GM19328 (cell line): ENCODE results near the gene NDOR1.

Experiments
- ATAC-seq: cut with Tn5 transposase; IDR thresholded peaks from one replicate; pipeline ENCODE4 v1.9.1; 2021; ENCODE audit warnings: mild to moderate bottlenecking, moderate library complexity; ENCODE audit not compliant: unreplicated experiment

Gene NDOR1

DNA sequence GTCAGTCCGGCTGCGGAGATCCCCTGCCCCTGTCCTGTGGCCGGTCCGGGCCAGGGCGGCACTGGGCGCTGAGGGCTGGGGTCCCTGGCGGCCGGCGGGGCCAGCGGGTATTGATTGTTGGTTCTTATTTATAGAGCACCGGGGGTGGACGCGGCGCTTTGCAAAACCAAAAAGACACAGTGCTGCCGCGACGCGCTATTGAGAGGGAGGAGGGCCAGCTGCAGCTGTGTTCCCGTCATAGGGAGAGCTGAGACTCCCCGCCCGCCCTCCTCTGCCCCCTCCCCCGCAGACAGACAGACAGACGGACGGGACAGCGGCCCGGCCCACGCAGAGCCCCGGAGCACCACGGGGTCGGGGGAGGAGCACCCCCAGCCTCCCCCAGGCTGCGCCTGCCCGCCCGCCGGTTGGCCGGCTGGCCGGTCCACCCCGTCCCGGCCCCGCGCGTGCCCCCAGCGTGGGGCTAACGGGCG, 38.2 kb upstream of the NDOR1 start:
- ATAC-seq = no peak

DNA sequence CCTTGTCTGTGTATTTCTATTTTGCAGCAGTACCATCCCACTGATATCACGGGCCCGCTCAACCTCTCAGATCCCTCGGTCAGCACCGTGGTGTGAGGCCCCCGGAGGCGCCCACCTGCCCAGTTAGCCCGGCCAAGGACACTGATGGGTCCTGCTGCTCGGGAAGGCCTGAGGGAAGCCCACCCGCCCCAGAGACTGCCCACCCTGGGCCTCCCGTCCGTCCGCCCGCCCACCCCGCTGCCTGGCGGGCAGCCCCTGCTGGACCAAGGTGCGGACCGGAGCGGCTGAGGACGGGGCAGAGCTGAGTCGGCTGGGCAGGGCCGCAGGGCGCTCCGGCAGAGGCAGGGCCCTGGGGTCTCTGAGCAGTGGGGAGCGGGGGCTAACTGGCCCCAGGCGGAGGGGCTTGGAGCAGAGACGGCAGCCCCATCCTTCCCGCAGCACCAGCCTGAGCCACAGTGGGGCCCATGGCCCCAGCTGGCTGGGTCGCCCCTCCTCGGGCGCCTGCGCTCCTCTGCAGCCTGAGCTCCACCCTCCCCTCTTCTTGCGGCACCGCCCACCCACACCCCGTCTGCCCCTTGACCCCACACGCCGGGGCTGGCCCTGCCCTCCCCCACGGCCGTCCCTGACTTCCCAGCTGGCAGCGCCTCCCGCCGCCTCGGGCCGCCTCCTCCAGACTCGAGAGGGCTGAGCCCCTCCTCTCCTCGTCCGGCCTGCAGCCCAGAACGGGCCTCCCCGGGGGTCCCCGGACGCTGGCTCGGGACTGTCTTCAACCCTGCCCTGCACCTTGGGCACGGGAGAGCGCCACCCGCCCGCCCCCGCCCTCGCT, 37.5 kb upstream of the NDOR1 start:
- no peak for ATAC-seq

DNA sequence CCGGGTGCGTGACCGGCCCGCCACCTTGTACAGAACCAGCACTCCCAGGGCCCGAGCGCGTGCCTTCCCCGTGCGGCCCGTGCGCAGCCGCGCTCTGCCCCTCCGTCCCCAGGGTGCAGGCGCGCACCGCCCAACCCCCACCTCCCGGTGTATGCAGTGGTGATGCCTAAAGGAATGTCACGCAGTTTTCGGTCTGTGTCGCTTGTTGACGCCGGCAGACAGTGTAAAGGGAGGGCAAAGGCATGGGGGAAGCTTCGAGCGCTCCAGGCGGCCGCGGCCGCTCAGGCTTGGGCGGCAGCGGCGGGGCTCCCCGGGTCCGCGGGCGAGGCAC, 37.0 kb upstream of the NDOR1 start:
- no peak for ATAC-seq

DNA sequence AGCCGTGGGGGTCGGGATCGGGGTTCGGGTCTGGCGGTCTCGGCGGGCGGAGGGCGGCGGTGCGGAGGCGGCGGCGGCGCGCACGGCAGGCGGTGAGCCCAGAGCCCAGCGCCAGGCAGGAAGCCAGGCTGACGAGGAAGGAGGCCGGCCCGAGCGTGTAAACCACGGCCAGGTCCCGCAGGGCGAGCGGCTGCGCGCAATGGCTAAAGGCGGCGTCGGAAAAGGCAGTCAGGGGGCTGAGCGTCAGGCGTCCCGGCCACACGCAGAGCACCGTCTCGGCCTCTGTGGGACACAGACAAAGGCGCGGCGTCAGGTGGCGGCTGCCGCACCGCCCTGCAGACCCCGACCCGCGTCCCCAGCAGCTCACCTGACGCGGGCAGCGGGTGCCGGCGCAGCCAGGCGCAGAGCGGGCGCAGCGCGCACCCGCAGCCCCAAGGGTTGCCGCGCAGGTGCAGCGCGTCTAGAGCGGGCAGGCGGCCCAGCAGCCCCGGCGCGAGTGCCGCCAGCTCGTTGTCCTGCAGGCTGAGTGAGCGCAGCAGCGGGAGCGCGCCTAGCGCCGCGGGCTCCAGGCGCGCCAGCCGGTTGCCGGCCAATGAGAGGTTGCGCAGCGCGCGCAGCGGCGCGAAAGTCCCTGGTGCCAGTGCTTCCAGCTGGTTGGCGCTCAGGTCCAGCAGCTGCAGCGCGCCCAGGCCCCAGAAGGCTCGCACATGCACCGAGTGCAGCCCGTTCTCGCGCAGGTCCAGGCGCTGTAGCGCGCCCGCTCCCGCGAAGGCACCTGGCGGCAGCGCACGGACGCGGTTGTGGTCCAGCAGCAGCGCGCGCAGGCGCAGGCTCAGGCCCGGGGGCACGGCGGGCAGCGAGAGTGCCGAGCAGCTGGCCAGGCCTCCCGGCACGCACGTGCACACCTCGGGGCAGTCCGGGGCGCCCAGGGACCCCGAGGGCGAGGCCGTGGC, 36.3 kb upstream of the NDOR1 start:
- ATAC-seq = no peak

DNA sequence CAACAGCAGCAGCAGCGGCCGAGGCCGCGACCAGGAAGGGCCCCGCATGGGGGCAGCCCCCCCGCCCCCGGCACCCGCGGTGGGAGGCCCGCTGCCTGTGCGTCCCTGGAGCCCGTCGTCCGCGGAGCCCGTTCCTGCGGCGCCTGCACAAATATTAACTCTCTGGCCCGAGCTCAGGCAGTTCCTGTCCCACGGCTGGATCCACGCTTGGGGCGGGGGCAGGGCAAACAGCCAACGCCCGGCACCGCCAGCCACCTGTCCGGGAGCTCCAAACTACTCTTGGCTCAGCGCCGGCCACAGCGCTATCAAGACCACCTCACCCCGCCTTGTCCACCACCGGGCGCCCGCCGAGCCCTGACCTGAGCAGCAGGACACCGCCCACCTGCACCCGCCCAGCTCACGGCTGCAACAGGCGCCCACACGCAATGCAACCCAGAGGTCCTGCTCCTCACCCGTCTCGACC, 35.6 kb upstream of the NDOR1 start, which contains the start of gene LRRC26:
TSS of gene LRRC26 (minus strand) at position 156 of the 463 bp plus-strand sequence. CDS start at position 48, 108 bp downstream.
- ATAC-seq = no peak

DNA sequence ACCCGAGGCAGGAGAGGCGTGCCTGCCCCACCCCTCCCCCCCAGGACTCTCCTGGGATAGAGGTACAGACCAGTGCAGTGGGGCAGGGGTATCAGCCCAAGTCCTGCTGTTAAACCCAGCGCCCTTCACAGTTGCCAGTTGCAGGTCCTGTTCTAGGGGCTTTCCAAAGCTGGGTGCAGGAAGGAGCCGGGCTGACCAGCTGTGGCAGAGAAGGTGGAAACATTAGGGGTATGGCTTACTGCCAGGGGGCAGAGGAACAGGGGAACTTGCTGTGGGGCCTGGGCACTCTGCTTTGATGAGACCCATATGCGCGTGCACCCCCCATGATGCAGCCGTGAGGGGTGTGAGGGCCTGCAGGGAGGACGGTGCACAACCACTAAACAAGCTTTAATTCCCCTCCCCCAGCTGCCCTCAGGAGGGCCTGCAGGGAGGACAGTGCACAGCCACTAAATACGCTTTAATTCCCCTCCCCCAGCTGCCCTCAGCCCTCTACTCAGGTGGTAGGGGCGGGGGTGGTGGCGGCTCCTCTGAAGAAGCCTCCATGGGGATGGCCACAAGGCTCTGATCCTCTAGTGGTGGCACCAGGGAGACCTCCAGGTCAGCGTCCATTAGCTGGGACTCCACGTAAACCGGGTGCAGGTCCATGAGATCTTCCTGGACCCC, 34.9 kb upstream of the NDOR1 start:
- no peak for ATAC-seq

DNA sequence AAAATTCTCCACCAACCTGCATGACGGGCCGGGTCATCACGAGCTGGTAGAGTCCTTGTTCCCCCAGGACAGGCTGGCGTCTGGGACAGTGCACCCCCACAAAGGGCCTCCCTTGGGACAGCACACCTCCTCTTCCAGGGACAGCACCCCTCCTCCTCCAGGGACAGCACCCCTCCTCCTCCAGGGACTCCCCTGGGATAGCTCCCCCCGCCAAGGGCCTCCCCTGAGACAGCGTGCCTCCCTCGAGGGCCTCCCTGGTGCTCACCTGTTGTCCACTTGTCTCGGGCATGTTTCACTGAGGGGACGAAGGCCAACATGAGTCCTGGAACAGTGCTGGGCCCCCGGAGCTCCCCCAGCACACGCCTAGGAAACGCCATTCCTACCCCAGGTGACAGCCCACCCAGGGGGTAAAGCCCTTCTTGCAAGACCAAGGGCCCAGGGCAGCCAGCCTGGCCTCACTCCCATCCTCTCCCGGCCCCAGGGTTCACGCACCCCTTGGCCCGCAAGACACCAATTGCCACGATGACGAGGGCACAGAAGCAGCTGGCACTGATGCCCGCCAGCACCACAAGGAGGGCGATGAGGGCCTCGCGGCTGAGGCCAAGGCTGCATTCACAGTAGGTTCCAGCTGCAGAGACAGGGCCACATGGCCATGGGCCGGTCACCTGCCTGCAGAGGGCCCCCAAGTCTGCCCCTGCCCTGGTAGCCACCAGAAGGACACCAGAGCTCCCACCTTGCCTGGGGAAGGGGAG, 34.2 kb upstream of the NDOR1 start:
- ATAC-seq = no peak

DNA sequence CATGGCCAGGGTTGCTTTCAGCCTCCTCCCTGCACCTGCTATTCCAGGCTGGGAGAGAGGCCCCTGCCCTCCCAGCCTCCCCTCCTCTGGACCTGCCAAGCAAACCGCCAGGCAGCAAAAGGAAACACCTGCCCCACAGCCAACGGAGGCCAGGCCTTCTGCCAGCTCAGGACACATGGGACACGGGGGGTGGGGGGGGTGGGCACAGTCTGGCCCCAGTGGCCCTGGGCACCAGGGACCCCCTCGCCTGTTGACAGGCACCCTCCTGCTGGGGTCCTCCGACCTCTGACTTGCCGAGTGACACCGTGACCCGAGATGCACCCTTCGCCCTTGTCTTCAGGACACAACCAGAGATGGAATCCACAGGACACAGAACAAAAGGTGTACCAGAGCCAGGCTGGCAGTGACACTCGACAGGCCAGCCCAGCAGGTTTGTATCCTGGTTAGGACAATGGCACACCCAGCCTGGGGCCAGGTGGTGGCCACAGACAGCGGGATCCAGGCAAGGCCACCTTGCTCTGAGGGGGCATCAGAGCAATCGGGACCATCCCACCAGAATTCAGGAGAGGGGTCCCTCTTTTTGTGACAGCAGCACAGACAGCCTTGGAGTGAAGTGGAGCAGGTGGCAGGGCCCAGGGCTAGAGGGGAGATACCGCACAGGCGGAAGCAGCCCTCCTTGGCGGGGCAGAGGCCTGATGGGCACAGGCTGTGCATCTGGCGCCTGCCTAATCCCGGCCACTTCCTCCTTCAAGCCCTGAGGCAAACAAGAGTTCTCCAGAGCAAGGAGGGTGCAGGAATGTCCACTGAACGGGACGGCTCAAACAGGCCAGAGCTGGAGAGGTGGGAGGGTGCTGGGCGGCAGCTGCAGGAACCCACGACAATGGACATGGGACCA, 32.4 kb upstream of the NDOR1 start:
- ATAC-seq = no peak

DNA sequence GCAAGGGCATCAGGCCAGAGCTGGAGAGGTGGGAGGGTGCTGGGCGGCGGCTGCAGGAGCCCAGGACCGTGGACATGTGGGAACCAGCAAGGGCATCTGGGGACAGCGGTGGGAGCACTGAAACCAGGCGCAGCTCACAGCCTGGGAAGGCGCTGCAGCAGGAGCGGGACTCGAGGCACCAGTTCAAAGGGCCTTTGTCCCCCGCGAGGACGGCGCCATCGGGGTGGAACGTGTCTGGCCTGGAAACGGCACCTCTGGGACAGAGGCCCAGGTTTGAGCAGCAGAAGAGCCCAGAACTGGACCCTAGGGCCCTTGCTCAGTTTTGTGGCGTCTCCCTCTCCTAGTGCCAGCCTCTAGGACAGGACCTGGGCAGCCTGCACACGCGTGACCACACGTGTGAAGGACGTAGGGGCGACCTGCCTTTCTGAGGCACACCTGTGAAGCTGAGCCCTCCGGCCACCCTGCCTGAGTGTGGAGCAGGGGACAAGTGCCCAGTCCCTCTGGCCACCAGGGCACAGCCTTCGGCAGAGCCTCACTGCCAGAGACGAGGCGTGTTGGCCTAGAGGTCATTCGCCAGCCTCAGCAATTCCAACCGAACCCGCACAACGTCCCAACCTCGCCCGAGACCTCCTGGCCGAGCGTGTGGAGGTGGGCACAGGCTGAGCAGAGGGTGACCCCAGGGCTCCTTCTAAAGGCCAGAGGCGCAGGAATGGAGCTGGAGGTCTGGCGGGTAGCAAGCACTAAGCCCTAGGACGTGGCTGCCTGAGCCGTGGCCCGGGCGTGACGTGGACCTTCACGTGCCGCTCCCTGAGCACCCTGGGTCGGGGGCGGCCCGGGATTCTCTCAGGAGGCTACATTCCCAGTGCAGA, 31.5 kb upstream of the NDOR1 start:
- ATAC-seq = no peak

DNA sequence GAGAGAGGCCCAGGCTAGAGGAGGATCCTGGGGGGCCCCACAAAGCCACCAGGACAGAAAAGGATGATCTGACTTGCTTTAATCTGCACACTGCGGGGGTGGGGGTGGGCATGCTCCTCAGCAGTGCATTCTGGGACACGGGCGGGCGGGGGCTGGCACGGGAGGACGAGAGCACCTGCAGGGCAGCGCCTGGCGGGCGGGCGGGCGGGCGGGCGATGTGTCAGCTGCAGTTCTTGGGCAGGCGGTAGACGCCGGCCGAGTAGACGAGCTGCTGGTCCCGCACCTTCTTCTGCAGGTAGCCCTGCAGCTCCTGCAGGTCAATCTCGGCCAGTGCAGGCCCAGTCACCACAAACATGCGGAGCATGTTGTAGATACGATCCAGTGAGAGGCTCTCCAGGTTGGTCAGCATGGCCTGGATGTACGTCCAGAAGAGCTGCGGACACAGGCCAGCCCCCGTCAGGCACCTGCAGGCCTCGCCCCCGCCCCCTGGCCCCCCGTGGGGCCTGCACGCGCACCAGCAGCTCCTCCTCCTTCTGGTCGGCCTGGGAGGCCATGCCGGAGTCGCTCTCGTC, 30.7 kb upstream of the NDOR1 start:
- no peak for ATAC-seq

DNA sequence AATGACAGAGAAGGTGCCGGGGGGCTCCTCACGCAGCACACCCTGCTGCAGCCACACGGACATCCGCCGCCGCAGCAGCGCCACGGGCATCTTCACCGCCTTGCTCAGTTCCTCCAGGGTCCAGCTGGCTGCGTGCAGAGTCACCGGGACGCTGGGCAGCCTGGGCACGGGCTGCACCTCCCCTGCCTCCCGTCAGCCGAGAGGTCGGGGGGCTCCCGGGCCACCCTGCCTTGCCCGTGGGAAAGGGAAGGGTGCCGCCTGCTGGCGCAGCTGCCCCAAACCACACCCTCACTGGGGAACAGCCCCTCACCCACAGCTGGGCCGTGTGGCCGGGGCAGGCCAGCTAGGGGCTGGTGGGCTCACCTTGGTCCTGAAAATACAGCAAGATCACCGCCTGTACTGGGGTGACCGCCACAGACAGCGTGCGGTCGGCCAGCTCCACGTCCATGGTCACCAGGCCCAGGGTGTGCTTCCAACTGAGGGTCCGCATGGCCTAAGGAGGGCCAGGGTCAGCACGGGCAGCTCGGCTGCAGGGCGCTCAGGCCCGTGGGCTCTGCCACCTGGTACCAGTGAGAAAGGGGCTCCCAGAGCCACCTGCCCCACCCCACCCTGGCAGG, 30.0 kb upstream of the NDOR1 start:
- no peak for ATAC-seq

DNA sequence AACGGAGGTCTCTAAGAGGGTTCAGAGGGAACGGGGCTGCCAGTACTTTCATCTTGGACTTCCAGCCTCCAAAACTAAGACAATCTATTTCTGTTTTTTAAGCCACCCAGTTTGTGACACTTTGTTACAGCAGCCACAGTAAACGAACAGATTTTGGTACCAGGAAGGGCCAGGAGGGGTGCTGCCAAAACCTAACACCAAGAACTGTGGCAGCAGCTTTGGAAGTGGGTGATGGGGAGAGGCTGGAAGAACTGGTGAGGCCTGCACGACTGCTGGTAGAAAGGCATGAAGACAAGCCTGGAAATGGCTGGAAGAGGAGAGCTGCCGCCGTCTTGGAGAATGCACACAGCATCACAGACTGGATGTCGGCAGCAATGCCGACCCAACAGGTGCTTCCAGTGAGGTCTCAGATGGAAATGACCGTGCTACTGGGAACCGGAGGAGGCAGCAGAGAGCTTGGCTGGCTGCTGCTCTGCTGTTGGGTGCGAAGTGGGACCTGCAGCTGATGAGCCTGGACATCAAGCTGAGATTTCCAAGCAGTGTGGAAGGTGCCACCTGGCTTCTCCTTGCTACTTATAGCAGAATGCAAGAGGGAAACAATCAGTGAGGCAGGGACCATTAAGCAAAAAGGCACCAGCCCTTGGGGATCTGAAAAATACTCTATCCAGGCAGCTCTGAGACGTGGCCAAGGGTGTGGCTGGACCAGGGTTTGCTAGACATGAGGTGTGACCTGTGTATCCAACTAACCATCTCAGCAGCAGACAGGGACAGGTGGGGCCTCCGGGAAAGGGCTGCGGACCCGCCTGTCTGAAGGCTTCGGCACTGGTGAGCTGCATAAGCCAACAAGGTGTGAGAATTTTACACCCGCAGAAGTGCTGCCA, 29.0 kb upstream of the NDOR1 start:
- no peak for ATAC-seq

DNA sequence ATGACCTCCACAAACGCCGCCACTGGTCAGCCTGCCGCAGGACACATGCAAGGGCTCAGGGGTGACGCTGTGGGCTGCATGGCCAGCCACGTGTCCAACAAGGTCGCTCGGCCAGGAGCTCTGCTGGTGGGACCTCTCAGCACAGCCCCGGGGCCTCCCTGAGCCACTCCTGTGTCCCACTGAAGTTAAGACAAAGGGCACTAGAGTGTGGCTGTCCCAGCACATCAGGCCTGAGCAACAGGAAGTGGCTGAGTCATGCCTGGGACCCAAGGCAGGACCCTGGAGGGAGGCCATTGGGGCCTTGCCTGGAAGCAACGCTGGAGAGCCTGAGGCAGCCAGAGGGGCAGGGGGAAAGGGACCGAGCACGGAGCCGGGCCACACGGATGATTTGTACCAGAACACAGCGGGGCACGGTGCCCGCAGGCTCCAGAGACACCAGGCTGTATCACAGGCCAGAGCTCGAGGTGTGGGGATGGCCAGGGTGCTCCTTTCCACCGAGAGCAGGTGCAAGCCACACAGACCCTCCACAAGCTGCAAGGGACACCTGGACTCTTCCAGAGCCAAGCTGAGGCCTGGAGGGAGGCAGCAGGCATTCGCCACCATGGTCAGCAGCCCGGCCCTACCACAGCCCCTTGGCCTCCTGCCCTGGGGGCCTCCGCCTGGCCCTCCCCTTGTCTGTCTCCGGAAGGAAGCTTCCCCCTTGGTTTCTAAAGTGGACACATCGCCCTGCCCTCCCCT, 27.1 kb upstream of the NDOR1 start:
- no peak for ATAC-seq

DNA sequence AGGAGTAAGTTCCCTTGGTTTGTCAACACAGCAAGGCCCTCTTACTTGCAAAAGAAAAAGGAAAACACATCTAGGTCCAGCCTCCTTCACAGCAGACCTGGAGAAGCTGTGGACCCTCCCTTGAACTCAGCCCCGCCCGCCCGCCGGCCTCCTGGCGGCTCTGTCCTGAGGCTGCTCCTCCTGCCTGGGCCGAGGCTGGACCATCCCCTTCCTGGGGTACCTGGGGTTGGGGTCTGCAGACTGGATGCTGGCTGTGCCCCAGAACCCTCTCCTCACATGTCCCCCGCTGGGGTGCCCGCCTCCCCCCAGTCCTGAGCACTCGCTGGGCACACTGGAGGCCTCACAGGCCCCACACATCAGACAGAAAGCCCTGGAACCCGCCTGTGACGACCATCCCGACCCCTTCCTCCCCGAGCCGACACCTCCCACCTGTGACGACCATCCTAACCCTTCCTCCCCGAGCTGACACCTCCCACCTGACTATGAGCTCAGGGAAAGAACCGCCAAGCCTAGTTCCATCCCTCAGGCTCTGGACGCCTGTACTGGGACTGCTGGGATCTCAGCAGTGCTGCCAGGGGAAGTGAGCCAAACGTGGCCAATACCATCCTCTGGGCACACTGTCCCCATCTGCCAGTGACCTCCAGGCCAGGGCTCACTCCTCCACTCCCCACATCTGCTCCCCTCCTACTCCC, 26.4 kb upstream of the NDOR1 start:
- ATAC-seq = no peak

DNA sequence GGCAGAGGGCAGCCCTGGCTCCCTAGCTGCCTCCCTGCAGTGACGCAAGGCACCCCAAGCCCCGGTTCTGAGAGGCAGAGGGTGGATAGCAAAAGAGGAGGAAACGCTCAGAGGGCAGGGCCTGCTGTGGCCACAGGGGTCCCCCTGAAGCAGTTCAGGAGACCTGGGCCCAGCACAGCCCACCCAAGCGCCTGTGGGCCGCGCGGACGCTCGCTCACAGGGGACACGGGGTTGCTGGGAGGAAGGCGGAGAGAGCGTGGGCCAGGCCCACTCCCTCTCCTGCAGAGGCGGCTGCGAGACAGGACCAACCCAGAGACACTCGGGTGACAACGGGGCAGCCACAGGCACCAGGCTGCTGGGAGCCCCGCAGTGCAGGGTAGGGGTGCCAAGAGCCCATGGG, 25.7 kb upstream of the NDOR1 start:
- no peak for ATAC-seq
